Kidney tubule cell (primary cell): ENCODE results near the gene DRAP1.
A peak's percentile ranks its signal among the peaks of the same experiment; 100 is the strongest.

Experiments
- DNase-seq: peaks from one replicate; pipeline ENCODE4 v3.0.0-alpha.2; 2018; ENCODE audit warnings: low spot score

DRAP1 gene

GRCh38 chr11:65903715-65904114, 15.5 kb upstream of the DRAP1 start:
- DNase-seq: no peak

- no peak for DNase-seq
These were observed 12.6 kb upstream of the DRAP1 start for GRCh38 chr11:65906602-65907001.

DNA sequence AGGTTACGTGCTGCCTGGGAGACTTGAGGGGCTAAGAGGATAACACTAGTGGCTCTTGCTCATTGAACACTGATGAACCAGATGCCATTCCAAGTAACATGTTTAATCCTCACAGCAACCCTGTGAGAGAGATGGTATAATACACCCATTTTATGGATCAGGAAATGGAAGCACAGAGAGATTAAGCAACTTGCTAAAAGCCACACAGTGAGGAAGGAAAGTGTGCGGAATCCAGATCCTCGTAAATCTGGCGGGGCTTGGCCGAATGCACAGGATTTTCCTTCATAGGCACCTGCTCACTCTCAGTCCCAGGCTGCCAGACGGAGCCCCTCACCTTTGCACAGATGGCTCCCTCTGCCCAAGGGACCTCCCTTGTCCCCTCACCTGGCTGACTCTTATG, 11.3 kb upstream of the DRAP1 start:
- DNase-seq: no peak

DNA sequence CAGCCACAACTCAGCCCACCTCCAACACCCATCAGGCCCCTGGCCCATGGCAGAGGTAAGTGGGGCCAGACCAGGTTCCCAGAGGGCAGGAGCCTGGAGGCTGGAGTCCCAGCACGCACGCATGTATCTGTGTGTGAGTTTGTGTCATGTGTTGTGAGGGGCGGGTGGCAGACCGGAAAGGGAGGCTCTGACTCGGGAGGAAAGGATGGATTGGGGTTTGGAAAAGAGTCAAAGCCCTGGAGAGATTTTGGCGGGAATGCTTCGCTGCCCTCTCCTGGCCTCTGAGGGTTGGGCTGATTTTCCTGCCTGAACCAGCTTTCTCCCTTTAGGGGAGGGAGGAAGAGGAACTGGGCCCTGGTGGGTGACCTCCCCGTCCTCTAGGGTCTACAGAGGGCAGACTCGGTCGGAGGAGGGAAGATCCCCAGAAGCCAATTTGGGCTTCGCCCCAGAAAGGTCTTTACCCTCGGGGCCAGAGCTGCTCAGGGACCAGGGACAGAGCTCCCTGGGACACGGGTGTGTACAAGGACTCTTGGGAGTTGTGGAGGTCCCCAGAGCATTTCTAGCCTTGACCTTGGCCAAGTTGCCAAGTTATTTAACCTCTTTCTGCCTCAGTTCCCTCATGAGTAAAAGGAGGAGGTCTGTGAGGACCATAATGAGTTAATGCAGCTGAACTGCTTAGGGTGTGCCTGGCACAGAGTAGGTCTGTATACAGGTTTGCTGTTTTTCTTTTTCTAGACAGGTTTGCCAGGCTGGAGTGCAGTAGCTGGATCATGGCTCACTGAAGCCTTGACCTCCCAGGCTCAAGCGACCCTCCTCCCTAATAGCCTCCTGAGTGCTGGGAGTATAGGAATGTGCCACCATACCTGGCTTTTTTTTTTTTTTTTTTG, 7.3 kb upstream of the DRAP1 start:
- peak; percentile 89 for DNase-seq

GRCh38 chr11:65912845-65913244, 6.4 kb upstream of the DRAP1 start:
- peak; percentile 86 for DNase-seq

DNA sequence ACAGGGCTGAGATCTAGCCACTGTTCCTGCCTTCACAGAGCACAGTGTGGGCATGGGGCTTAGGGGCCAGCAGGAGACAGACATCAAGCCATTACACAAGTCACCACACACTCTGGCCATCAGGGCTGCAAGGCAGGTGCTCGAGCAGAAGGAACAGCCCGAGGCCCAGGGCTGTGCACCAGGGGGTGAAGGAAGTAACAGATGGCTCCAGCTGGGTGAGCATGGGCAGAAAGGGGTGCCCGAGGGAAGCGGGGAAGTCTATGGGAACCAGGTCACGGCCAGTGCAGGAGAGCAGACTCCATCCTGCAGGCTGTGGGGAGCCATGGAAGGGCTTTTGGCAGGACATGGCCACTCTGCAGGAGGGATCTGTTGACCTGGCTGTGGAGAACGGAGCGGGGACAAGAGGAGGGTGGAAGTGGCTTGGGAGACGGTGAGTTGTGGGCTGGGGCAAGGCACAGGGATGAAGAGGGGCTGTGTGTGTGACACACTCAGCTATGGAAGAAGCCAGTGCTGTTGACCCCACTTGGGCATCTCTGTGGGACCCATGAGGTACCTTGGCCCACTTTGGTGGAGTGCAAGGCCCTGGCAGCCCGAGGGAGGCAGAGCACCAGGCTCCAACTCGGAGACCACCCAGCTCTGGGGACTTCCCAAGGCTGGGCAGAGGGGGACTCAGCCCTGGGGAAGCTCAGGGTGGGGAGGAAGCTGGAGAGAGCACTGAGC, 4.0 kb upstream of the DRAP1 start:
- DNase-seq: peak; percentile 57

DNA sequence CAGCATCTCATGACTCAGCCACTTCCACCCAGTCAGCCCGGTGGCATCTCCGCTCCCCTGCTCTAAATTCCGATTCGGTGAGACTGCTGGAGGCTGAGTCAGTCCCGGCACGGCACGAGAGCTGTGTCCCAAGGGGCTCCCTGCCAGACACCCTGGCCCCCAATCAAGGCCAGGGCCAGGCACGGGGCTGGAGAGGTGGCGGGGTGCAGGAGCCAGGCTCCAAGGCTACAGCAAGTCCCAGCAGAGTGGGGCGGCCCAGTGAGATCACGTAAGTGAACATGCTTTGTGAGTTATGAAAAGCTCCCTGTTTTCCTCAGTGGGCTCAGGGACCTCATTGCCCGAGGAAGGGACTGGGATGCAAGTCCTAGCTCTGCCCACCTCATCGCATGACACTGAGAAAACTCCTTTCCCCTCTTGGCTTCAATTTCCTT, 3.4 kb upstream of the DRAP1 start:
- DNase-seq: peak; percentile 97

DNA sequence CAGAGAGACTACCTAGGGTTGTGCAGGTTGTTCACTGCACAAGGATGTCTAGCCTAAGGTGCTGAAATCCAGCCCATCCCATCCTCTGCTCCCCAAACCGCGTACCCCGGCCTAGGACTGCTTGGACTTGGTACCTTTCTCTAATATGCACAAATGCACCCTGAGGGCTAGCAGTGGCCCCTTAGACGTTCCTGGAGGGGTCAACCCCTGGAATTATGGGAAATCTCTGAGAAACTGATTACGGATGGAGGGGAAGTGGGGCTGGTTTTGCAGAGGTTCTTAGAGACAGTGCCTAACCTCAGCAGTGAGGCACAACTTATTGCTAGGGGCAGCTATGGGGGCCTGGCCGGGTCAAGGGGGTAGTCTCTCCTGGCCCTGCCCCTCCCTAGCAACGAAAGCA, 2.8 kb upstream of the DRAP1 start:
- no peak for DNase-seq

DNA sequence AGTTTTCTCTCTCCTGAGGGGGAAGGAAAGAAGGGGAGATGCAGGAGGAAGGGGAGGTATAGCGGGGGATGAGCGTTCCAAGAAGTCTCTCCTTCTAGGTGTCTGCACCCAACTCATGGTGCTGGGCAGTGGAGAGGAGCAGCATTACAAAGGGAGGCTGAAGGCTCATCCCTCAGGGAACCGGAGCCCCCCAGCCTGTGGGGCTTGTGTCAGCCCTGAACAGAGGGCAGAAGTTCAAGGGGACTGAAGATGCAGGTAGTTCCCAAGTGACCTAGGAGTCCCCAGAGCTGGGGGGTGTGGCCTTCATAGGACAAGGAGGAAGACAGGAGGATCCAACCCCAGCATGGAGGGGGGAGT, 2.2 kb upstream of the DRAP1 start:
- no peak for DNase-seq

DNA sequence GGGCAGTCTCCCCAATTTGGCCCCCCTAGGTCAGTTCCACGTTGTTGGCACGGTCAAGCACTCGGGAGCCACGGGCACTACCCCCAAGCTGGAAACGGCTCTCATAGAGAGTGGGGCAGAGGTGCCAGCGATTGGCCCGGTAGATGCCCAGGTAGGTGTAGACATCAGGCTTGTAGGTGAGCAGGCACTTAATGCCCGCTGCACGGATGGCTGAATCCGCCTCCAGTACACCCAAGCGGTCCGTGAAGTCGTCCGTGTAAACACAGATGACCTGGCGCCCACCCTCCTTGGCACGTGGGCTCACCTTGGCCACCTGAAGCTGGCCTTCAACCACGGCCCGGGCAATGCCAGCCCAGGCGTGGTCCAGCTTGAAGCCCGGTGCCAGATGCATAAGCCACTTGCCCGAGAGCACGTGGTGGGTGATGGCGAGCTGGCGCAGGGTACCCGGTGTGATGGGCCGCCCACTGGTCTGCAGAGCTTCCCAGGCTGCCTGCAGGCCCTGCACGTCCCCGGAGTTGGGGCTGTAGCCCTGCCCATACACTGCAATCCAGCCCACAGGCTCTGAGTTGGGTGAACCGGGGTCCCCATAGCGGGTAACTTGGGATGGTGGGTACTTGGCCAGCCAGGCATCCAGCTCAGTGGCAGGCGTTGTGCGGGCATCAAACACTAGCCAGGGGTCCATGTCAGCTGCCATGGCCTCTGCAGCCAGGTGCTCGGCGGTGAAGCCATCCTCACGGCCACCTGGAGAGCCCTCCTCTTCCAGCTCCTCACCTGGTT, 1.6 kb upstream of the DRAP1 start:
- peak; percentile 51 for DNase-seq

DNA sequence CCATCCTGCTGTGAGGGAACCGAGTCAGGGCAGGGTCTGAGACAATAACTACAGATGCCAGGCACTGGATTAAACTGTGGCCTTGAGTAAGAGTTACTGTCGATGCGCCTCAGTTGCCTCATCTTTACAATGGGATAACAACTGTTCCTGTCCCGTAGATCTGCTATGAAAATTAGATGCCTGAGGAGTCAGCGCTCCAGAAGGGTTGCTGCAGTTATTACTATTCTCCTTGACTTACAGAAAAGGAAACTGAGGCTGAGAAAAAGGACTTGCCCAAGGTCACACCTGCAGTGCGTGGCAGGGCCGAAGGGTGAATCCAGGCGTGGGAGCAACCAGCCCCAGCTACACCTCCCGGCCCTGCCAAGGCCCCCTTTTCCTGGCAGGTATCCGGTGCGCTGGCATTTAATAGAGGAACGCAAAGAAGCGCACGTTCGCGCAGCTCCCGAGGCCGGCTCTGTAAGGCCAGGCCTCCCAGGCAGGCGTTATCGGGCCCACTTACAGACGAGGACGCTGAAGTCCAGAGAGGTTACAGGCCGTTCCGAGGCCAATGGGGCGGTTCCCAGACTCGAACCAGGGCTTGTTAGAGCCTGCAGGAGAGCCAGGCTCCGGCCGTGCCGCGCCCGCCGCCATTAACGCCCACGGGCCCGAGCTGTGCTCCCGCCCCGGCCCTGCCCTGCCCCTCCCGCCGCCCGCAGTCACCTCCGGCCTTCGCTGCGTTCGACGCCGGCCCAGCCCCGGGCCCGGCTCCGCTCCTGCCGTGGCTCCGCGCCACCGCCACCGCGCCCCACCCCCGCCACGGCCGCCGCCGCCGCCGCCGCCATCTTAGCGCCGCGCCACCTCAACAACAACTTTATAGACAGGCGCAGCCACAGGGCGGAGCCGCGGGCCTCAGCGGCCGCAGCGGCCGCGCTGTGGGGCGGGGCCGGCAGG, 750 bp upstream of the DRAP1 start, which contains the start of gene C11orf68:
C11orf68 (minus strand) TSS at position 852 of the 930 bp plus-strand sequence; CDS start at position 821, 31 bp downstream.
- peak; percentile 47 for DNase-seq

DNA sequence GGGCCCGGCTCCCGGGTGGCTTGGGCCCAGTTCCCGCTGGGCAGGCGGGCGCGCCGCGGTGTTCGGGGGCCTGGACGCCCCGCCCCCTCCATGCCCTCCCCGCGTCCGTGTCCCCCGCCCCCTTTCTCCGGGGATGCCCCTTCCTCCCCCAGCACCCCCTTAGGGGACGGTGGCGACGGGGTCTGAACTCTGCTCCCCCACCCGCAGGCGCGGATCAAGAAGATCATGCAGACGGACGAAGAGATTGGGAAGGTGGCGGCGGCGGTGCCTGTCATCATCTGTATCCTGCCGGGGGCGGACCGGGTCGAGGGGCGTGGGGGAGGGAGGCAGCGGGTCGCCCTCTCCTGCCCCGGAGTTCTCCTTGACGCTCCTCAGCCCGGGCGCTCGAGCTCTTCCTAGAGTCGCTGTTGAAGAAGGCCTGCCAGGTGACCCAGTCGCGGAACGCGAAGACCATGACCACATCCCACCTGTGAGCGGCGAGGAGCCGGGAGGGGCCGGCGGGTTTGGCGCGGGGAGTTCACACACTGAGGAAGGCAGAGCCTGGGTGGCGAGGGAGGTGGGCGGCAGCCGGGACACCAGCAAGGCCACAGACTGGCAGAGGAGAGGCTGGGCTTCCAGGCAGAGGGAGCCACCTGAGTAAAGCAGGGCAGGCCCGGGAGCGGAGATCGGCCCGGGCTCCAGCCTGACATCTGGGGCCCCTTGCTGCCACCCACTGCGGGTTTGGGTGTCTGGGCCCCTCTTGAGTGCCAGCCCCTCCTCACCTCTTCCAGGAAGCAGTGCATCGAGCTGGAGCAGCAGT, 546 bp downstream of the DRAP1 start:
- peak; percentile 34 for DNase-seq

GRCh38 chr11:65920372-65920802, 1.2 kb downstream of the DRAP1 start:
- no peak for DNase-seq

DNA sequence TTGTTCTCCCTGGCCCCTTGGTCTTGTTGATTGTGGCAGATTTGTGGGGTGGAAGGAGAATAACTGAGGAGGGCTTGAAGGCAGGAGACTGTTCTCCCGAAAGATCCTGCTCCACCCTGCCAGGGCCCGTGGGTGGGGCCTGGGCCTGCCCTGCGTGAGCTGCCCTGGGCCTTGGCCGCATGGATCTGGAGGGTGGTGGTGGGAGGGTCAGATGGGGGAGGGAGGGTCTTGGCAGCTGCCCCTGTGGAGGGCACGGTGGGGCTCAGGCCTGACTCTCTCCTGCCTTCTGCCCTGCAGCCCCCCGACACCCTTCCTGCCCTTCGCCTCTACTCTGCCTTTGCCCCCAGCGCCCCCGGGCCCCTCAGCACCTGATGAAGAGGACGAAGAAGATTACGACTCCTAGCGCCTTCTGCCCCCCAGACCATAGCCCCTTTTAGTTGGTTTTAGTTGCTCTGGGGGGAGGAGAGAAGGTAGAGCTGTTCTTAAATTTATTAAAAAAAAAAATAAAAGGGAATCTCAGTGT, 1.9 kb downstream of the DRAP1 start:
- no peak for DNase-seq

DNA sequence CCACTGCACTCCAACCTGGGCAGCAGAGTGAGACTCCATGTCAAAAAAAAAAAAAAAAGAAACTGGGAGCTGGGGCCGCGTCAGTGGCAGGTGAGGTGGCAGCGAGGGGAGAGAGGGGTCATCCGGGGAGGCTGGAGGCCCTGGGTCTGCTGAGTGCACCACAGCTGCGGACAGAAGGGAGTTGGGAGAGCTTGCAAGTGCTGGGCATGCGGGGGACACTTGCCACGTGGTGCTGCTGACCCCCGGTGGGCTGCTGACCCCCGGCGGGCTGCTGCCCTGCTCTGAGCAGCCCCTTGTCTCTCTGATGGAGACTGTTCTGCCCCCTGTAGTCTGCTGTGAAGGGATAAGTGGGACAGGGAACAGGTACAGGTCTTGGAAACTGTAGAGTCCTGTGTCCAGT, 2.6 kb downstream of the DRAP1 start:
- no peak for DNase-seq

- DNase-seq: no peak
These were observed 3.3 kb downstream of the DRAP1 start for GRCh38 chr11:65922565-65922964.

- DNase-seq: no peak
These were observed 6.2 kb downstream of the DRAP1 start for GRCh38 chr11:65925397-65925796.

DNA sequence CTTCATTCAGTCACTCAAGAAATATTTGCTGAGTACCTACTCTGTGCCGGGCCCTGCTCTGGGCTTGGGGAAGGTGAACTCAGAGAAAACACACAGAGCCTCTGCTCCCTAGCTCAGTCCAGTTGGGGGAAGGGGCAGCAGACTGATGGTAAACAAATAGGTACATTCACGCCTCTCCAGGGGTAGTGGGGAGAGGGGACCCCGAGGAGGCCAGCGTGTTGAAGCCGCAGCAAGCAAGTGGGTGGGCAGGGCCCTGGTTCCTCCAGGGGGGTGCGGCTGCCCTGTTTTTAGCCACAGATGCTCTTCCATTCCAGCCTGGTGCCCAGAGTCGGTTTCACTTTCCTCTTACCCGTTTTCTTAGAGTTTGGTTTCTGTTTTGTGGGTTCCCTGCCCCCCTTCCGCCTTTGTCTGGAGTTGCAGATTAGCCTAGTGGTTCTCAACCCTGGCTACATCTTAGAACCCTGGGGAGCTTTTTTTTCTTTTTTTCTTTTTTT, 8.7 kb downstream of the DRAP1 start:
- DNase-seq: no peak

DNA sequence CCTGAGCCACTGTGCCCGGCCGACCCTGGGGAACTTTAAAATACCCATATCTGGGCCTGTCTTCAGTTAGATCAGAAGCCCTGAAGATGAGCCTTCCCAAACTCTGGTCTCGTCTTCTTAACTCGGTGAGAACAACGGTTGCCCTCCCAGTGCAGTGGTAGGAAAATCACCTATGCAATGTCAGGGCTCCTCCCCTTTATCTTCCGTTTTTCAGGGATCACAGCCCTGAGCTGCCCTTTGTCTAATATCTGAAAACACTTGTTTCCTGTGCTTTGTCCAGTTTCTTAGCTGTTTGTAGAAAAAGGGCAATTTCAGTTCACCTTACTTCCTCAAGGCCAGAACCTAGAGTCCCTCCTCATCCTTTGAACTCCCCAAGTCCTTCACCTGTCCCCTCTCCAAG, 9.4 kb downstream of the DRAP1 start:
- DNase-seq: no peak
